Measurements from ENCODE around the gene ADGRF4. TPM values are rescaled to one million over a fixed set of nuclear protein-coding genes. Genes with fewer than 3 reads are reported as not detected.
A peak's percentile ranks its signal among the peaks of the same experiment; 100 is the strongest.

ADGRF4 gene
- total RNA-seq, 3 donors from 2014 or later (not counting 1 experiment from before 2014, with no cell fraction given) = not detected

DNA sequence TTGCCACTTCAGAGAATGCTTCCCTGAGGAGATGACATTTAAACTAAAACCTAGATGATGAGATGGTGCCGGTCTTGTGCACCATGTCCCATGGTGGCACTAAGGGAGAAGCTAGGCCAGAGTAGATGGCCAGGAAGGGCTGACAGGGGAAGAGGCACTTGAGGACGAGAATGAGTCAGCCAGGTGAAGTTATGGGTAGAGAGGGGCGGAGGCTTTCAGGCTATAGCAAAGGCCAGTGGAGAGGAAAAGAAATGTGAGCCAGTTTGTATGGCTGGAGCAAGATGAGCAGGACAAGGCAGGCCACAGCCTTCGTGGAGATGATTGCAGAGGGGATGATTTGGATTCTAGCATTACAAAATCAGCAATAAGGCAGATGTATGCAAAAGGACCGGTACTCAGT, 44.7 kb upstream of the ADGRF4 start:
- Mint-ChIP-seq H3K9me3 (no peaks in the 10 kb centered on the region), H3K4me3 (no peak overlapping the region), H3K27me3 (ENCODE audit: low read depth in 2 of 2) (no peaks in the 10 kb centered on the region), H3K27ac (no peak overlapping the region), H3K4me1 (peaks cover 0 to 5% of the 10 kb centered on the region in 2 donors), H3K36me3 (no peaks in the 10 kb centered on the region)
- no peaks in the 10 kb centered on the region for H3K9me3 ChIP-seq (ENCODE audit: control insufficient read depth, insufficient read depth, low read length)
- H3K36me3 ChIP-seq (ENCODE audit: control insufficient read depth, insufficient read depth, low read length) = no peaks in the 10 kb centered on the region
- H3K27ac ChIP-seq (ENCODE audit: low read length) = no peak overlapping the region
- 84% methylated on average over 5 of the region's 5 CpGs for WGBS (ENCODE audit: insufficient coverage)
- intact Hi-C loops (cut with micrococcal nuclease) = no loop called here
- TF ChIP-seq CTCF (IDR thresholded peaks at IDR 0.05) = no peak
- DNase-seq (no peak), ATAC-seq (no peak)
- no peak overlapping the region for H3K4me3 ChIP-seq (ENCODE audit: low read length)
- H3K4me1 ChIP-seq (ENCODE audit: control insufficient read depth, insufficient read depth, low read length) = peaks cover 8% of the 10 kb centered on the region
- no peaks in the 10 kb centered on the region for H3K27me3 ChIP-seq (ENCODE audit: control insufficient read depth, insufficient read depth, low read length)

DNA sequence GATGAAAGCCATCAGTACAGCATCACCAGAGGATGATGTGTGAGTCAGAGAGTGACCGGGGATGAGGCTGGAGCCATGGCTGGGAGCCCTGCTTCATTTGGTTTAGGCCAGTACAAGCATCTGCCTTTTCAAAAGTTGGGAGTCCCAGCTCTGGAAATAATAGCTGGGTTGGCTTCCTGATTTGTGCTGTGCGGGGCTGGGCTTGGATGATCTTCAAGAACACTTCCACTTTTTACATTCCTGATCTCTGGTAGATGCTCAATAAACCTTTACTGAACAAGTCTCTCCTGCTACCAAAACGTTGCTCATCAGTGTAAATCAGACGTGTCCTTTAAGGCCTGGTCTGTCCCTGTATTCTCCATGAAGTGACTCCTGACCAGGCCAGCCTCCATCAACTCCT, 44.1 kb upstream of the ADGRF4 start:
- H3K27me3 ChIP-seq (ENCODE audit: control insufficient read depth, insufficient read depth, low read length) = no peaks in the 10 kb centered on the region
- DNase-seq (no peak), ATAC-seq (no peak)
- WGBS (ENCODE audit: insufficient coverage) = 85% methylated on average over 4 of the region's 4 CpGs
- no peaks in the 10 kb centered on the region for H3K36me3 ChIP-seq (ENCODE audit: control insufficient read depth, insufficient read depth, low read length)
- intact Hi-C loops (cut with micrococcal nuclease) = no loop called here
- no peak overlapping the region for H3K4me3 Mint-ChIP-seq
- peaks cover 8% of the 10 kb centered on the region for H3K4me1 ChIP-seq (ENCODE audit: control insufficient read depth, insufficient read depth, low read length)
- no peak overlapping the region for H3K4me3 ChIP-seq (ENCODE audit: low read length)
- H3K27me3 Mint-ChIP-seq (ENCODE audit: low read depth in 2 of 2) = no peaks in the 10 kb centered on the region
- peaks cover 0 to 5% of the 10 kb centered on the region in 2 donors for H3K4me1 Mint-ChIP-seq
- no peak overlapping the region for H3K27ac Mint-ChIP-seq
- TF ChIP-seq CTCF (IDR thresholded peaks at IDR 0.05) = no peak
- no peaks in the 10 kb centered on the region for H3K9me3 Mint-ChIP-seq
- no peaks in the 10 kb centered on the region for H3K9me3 ChIP-seq (ENCODE audit: control insufficient read depth, insufficient read depth, low read length)
- H3K36me3 Mint-ChIP-seq = no peaks in the 10 kb centered on the region
- no peak overlapping the region for H3K27ac ChIP-seq (ENCODE audit: low read length)

DNA sequence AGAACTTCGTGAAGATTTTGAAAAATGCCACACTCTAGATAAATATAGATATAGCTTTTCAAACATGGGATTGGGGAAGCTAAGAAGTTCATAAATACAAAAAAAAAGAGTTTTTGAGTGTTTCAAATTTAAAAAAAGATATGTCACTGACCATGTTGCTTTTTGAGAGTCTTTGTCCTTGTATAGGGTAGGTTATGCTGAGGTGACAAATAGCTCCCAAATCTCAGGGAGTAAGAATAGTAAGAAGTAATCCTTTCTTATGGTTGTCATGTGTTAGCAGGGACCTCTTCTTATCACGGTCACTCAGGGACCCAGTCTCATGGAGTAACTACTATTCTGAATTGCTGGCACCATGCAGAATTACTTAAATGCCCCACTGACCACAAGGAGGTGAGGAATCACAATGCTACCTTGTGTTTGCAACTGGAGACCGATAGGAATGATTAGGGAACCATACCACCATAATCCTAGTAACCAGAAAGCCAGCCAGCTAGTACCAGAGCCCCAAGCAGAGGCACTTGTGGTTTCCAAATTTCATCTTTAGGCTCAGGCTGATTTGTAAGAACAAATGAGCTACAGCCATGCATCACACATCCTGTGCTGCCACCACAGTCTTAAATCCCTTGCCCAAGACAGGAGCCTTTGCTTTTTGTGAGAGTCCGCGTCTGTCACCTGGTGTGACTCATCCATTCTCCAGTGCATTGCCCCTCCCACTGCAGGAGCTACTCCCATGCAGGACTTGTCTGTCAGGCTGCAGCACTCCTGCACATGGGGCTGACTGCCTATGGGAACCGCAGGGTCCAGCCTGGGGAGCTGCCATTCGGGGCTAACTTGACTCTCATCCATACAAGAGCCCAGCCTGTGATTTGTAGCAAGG, 42.4 kb upstream of the ADGRF4 start:
- H3K4me3 ChIP-seq (ENCODE audit: low read length) = no peak overlapping the region
- no peaks in the 10 kb centered on the region for H3K9me3 ChIP-seq (ENCODE audit: control insufficient read depth, insufficient read depth, low read length)
- Mint-ChIP-seq H3K27ac (no peak overlapping the region), H3K9me3 (no peaks in the 10 kb centered on the region), H3K36me3 (no peaks in the 10 kb centered on the region), H3K4me1 (peaks cover 0 to 5% of the 10 kb centered on the region in 2 donors), H3K4me3 (no peak overlapping the region), H3K27me3 (ENCODE audit: low read depth in 2 of 2) (peaks cover 0 to 7% of the 10 kb centered on the region in 2 donors)
- no peak for TF ChIP-seq CTCF (IDR thresholded peaks at IDR 0.05)
- DNase-seq = peak in 1 of 2 donors; percentile 20
- H3K27me3 ChIP-seq (ENCODE audit: control insufficient read depth, insufficient read depth, low read length) = no peaks in the 10 kb centered on the region
- no peaks in the 10 kb centered on the region for H3K36me3 ChIP-seq (ENCODE audit: control insufficient read depth, insufficient read depth, low read length)
- peaks cover 5% of the 10 kb centered on the region for H3K4me1 ChIP-seq (ENCODE audit: control insufficient read depth, insufficient read depth, low read length)
- intact Hi-C loops (cut with micrococcal nuclease) = no loop called here
- no peak overlapping the region for H3K27ac ChIP-seq (ENCODE audit: low read length)
- WGBS (ENCODE audit: insufficient coverage) = 62% methylated on average over 6 of the region's 7 CpGs
- ATAC-seq = peak in 2 of 3 donors; percentile 60 to 69

Measured in natural killer cell (primary cell).